GM18511 (cell line): ENCODE data around the gene HOXD9.

Experiments
- ATAC-seq: cut with Tn5 transposase; IDR thresholded peaks from one replicate; pipeline ENCODE4 v1.9.1; 2021; ENCODE audit warnings: mild to moderate bottlenecking, moderate library complexity; ENCODE audit not compliant: unreplicated experiment

Gene HOXD9

DNA sequence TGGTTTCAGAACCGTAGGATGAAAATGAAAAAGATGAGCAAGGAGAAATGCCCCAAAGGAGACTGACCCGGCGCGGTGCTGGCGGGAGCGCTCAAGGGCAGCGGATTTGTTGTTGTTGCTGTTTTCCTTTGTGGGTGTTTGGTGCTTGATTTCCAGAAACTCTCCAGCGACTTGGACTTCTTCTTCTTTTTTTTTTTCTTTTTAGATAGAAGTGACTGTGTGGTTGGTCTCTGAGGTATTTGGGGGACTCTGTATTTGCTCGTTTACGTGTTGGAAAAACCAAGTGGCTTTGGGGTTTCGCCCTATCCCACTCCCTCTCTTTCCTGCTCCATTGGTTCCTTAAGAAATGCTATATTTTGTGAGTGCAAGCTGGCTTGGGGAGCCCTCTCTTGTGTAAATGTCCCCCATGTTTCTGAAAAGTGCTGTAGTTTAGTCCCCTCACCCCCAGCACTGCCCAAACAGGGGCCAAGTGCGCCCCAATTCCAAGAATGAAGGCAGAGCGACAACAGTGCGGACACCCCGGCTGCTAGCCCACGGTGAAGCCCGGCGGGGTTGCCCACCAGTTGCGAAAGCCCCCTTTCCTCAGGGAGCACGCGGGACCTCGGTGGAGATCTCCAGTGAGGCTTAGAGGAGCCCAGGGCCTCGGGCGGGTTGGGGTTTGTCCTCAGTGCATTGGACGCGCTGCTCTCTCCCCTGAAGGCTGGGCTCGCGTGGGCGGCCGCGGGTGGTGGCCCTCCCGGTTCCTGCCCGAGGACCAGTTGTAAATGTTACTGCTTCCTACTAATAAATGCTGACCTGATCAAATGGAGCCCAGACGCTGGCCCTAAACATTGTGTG, 1.8 kb downstream of the HOXD9 start:
- no peak for ATAC-seq

DNA sequence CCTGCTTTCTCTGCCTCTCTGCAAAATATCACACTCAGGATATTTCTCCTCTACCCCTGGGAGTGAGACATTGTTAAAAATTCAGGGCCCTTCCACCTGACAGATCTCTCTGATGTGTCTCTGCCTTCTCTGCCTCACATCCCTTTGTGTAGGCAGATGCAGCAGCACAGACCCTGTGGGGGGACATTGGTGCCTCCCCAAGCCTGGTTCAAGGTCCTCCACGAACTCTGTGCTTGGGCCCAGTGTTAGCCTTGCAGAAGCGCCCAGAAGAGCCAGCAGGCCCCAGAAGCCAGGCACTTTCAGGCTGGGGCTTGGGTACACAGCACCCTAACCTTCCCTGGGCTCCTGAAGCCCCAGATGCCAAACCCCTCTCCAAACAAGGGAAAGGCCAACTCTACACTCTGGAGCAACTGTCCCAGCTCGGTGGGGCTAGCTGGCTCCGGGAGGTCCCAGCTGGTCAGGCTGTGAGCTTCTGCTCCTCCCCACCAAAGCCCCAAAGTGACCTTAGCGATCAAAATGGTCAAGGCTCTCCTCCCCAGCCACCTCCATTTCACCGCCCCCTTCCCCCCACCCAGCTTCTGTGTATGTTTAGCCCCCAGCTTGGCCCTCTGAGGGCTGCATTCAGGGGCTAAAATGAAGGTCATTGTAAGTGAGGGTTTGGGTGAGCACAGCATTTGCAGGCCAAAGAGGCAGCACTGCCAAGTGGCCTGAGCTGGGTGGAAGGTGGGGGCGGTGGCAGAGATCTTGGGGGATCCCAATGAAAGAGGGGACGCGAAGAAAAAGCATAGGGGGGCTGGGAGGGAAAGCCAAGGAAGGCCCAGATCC, 2.6 kb downstream of the HOXD9 start:
- ATAC-seq, result no peak

DNA sequence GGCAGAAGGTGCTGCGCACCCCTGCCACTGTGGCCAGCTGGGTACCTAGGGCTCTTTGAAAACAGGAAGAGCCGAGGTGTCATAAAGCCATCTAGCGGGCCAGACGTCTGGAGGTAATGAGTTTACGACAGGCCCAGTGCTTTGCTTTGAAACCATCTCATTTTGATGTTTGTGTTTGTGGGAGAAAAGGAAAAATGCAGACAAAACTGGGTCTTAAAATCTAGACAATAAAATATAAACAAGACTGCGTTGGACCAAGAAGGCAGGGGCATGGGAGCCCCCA, 3.2 kb downstream of the HOXD9 start:
- ATAC-seq, result no peak

DNA sequence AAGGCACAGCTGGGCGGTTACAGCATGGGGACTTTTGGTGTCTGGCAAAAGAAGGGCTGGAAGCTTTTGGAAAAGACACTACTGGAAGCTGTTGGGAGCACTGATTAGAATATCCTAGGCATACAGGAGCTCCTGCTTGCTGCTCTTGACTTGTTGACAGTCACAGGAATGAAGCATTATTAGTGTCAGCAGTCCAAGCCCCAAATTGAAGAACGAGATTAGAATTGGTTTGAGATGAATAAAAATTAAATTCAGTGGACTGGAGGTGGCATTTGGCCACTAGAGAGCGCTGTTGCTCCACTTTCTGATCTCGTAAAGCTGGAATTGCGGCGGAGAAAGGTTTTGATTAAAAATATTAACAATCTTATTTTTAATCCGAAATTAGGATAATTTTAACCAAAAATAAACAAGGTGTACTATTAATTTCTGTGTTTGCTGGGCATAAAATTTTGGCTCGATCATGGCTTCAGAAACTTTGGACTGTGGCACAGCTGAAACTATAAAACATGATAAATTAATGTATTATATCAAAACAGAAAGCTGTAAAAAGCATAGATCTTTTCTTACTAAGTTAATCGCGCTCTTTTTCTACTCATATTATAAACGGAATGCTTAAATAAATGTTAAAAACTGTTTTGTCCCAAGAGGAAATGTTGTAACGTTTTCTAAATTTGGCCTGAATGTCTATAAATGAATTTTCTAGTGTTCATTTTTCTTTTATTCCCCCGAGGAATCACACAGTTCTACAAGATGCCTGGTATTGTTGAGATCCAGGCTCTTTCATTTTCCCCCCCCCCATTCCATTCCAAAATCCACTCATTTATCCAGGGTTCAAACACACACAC, 4.6 kb downstream of the HOXD9 start:
- ATAC-seq, result no peak

DNA sequence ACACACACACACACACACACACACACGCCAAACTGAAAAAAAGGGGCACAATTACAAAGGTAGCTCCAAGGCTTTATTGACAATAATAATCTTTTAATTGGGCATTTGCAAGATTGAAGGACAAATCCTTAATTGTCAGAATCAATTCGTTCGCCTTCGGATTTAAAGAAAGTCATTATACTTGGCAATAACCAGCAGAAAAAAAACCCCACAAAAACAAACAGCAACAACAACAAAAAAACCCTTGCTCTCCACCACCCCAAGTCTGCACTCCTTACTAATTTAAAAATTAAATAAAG, 5.2 kb downstream of the HOXD9 start:
- ATAC-seq, result no peak

DNA sequence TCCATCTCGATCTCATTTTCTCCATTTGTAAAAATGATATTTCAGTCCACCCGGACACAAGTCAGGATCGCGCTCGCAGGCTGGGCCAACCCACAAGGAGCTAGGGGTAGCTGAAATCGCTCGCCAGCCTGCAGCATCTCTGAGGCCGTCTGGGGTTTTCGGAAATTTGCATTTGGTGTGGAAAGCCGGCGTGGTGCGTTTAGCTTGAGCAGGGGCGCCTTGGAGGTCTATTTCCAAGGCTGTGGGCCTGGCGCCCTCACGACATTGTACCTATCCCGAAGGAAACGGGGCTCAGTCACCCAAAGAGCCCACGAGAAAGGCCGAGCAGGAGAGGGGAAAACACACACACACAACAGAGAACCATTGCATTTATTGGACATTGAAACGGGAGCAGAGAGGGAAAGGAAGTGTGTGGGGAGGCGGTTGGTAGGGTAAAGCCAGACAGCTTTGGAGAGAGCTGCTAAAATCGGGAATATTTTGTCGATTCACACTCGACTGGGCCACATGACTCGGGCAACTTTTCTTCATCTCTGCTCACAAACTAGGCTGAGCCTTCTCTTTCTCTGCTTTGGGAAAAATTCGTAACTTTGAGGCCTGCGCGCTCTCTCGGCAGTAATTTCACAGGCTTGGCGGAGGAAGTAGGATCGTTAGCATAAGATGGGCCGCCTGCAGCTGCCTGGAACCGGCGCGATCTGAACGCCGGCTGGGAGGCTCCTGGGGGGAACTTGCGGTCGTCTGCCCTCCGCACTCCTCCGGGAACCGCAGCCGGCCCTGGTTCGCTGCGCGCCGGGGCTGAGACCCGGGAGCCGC, 5.9 kb downstream of the HOXD9 start:
- ATAC-seq, result no peak

DNA sequence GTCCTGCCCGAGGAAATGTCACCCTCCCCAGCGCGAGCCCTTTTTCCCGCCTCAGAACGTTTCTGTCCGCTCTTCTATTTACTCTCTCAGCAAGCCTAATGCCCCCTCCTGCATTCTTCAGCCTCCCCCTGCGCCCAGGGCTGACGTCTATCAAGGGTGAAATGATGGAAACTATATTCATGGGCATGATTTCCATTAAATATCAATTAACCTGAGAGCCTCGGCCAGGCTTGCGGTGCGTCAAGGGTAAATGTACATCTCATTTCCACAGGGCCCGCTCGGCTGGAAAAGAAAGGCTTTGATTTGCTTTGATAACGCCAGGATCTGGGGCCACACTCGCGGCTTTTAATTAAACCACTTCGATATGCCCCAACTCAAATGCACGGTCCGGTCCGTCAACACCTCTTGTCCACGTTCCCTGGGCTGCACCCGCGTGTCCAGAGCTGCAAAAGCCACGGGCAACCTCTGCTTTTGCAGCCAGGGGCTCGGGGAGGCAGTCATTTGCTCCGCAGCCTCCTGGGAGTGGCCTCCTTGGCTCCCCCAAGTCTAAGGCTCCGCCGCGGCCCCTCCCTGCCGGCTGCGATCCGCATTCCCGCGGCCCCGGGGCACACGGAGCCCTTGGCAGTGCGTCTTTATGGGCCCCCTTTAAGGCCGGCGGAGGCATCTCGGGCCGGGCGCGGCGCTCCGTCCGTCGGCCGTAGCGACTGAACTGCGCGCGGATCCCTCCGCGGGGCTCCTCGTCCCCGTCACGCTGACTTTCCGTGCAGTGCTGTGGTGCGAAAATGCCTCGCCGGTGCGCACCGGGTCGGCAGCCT, 6.7 kb downstream of the HOXD9 start, which contains the start of gene HOXD8:
TSS of gene HOXD8 (plus strand) at position 724 of the 815 bp plus-strand sequence. CDS start 662 bp downstream, outside the sequence.
- ATAC-seq, result no peak

DNA sequence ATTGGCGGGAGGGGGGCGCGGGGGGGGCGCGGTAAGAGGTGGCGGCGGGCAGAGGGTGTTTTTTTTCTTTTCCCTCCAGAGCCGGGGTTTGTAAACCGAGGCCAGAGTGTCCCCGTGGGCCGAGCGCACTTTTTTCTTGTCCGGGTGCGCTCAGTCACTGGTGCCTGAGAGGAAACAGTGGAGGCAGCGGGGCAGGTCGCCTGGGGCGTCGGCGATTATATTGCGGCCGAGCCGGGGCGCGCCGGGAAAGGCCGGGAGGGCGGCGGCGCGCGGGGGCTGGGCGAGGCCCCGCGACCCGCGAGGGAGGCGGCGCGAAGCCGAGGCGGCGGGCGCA, 7.3 kb downstream of the HOXD9 start:
- ATAC-seq, result no peak

DNA sequence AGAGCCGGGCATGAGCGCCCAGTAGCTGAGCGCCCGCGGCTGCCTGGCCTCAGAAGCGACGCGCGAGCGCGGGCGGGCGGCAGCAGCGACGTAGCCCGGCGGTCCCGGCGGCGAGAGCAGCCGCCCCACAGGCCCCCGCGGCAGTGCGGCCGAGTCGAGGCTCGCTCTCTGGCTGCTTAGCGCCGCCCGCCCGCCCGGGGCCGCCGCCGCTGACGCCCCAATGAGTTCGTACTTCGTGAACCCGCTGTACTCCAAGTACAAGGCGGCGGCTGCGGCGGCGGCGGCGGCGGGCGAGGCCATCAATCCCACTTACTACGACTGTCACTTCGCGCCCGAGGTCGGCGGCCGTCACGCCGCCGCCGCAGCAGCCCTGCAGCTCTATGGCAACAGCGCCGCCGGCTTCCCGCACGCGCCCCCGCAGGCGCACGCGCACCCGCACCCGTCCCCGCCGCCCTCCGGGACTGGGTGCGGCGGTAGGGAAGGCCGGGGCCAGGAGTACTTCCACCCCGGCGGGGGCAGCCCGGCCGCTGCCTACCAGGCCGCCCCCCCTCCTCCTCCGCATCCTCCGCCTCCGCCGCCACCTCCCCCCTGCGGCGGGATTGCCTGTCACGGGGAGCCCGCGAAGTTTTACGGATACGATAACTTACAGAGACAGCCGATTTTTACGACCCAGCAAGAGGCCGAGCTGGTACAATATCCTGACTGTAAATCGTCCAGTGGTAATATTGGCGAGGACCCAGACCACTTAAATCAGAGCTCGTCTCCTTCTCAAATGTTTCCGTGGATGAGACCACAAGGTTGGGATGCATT, 7.8 kb downstream of the HOXD9 start:
- no peak for ATAC-seq

DNA sequence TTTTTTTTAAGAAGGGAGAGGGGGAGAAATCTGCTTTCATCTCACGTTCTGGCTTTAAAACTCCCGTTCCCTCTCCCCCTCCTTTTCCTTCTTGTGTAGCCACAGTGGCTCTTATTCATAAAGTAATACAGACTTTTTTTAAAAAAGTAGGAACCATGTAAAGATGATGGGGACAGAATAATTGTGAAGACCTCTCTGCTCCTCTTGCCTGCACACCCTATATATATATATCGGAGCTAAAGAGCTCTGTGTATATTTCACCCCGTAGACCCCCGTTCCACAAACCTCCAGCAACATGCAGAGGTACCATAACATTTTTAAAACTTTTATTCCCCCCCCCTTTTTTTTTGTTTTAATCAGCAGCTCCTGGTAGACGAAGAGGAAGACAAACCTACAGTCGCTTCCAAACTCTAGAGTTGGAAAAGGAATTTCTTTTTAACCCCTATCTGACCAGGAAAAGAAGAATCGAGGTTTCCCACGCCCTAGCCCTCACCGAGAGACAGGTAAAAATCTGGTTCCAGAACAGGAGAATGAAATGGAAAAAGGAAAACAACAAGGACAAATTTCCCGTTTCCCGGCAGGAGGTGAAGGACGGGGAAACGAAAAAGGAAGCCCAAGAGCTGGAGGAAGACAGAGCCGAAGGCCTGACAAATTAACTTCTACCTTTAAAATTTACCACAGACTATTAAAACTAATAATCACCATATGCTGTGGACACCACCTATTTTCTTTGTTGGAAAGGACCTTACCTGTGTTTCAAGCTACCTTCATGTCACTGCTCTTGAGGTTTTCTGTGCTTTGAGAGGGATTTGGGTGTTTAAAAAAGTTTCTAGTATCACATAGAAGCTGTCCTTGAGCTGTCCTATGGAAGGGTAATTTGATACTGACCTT, 8.7 kb downstream of the HOXD9 start:
- no peak for ATAC-seq

DNA sequence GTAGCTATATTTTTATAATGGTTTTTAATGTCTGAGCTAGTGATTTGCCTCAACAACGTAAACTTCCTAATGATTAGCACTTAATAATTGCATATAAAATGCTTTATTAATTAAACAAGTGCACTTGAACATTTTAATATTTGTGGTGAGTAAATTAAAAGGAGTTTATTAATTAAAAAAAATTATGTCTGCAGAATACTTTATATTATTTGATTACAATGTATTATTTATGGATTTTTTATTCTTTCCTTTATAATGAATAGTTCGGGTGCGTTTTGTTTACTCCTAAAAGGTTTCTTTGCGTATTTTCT, 9.3 kb downstream of the HOXD9 start:
- no peak for ATAC-seq

DNA sequence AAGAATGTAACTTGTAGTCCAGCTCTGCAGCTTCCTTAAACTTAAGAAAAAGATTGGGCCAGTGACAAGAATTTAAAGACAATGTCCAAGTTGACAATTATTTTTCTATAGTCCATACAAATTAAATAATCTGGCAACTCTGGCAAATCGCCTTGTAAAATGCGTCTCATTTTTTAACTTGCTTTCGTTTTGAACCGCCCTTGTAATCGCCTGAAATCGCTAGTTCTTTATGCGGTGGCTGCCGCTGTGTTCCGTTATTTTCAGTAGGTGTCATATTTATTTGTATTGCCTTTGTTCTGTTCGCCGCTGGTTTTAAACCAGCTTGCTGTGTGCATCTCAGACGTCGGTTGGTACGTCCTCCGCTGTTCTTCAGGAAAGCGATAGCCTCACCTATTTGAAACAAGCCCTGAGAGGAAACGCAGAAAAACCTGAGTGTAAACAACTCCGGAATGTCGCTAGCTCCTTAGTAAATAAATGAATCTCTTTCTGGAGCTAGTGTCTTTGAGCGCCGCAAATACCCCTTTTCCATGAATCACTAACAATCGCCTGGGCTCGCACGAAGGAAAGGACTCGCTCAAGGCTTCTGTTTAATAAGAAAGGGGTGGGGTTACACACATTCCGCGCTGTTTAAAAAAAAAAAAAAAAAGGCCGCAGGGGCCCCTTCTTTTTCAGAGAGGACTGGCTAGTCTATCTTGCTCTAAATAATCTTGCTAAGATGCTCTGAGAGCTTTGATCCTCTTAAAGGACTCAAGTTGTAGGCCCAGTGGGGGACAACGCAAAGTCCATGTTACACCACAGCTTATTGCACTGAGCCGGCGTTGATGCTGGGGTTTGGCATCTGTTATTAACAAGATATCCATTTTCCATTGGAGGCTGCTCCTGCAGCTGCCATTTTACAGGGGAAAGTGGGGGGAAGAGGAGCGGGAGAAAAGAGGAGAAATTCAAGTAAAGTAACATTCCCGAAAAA, 10.0 kb downstream of the HOXD9 start:
- no peak for ATAC-seq

DNA sequence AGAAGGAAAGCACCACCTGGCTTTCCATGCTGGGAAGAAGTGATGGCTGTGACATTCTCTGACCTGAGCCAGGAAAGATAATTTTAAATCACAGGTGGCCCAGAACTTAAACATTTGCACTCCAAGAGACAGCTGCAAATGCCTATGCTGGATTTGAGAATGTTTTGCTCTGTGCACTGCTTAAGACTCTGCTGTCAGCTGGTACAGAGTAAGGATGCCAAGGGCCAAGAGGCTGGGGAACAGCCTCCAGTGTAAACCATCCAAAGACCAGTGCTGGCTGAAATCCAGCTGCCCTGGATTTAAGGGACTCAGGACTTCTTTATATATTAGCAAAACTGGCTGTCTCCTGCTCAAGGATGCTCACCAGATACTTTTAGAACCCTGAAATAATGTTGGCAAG, 10.9 kb downstream of the HOXD9 start:
- ATAC-seq, result no peak

DNA sequence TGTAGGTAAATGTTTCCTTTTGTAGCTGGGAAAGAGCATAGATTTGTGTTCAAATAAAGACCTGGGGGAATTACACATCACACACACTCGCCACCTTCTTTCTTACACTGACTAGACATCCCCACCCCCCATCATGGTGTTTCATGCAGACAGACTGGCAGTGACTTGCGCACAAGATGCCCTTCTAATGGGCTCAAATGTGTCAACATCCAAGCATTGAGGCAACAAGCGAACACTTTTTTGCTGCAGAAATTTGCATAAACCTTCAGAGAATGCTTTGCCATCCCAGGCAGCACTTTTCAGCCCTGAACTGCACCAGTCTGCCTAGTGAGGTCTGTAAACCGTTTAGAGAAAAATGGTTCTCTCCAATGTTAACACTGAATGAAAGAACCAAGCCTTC, 11.5 kb downstream of the HOXD9 start:
- no peak for ATAC-seq

DNA sequence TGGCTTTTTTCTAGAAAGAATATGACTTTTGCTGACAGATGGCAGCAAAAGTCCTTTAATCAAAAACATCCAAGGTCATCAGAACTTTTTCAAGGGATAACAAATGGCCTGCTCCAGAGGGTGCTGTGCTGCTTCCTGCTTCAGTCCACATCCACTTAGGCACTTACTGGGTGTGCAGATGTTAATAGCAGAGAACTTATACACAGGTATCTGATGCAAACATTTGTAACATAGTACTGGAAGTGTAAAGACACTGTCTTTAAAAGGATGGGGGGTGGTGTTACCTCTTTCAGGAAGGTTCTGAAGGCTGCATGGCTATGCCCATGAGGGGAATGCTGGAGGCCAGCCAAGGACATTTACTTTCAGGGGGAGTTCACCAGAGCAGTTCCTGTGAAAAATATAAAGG, 12.5 kb downstream of the HOXD9 start:
- no peak for ATAC-seq

DNA sequence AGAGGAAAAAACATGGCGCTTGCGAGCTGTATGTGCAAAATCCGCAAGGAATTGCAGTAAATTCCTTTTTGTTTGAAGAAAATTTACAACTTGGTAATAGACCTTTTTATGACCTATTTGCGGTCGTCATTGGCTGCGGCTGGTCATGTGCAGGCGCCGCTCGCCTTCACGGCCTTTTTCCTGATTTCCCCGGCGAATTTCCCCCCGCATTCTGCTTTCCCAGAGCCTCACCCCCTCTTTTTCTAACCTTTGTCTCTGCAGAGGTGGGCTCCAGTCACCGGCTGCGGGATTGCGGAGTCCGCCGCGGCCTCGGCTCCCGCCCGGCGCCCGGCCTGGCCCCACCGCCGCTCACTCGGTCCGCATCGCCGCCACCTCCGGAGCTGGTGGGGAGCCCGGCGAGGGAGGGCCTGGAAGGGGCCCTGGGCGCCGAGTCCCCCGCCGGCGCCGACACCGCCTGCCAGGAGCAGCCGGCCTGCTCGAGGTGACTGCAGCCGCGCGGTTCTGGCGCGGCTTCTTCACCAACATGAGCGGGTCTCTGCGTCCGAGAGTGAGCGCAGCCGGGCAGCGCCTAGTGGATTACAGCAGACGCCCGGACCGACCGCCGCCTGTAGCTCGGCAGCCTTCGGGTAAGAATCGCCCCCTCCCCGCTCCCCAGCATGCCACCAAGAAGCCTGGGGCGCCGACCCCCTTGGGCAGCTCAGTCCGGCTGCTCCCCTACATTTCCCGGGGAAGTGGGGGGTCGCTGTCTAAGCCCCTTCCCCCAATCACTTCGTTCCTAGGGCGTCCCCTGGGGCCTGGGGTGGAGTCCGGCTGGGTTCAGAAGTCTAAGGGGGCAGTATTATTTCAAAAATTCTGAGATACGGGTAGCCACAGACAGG, 14.1 kb downstream of the HOXD9 start:
- no peak for ATAC-seq
